HK-2 (cell line): ENCODE data around the gene CATSPER3.

Source experiments
- DNase-seq: peaks from one replicate; pipeline ENCODE4 v3.0.0-alpha.2; 2018; ENCODE audit not compliant: unreplicated experiment

The CATSPER3 gene

GRCh38 chr5:135041145-135041587 lies 73.5 kb downstream of the CATSPER3 start:
- no peak for DNase-seq

DNA sequence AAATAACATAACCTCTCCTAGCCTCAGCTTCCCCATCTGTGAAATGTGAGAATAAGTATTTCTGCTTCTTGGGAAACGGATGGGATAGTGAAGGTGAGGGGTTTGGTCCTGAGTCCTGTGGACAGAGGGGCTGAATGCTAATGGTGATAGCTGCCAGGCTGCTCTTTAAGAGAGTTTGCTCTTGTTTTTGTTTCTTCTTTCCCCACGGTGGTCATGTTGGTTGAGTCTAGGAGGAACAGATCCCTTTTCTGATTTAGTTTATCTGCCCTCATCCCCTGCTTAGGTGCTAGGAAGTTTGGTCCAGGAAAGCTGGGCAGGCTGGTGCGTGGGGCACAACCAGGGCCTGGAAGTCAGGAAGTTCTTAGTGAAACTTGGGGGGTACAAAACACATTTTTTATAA lies 74.0 kb downstream of the CATSPER3 start:
- no peak for DNase-seq

DNA sequence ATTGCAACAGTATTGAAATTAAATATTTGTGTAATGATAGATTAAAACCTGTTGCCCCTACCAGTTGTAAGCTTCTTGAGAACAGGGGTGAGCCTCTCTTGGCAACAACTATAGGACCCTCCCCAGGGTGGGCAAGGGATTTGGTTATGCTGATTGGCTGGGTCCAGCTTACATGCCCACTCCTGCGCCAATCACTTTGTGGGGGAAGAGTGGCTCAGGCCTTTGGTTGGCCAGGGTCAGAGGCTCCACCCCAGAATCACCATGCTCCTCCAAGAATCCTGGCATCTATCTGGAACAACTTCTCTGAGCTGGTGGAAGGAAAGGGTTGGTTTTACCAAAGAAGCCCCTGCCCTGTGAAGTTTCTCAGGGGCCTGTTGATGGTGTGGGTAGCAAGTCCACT lies 74.9 kb downstream of the CATSPER3 start:
- DNase-seq = no peak

GRCh38 chr5:135045488-135045887 lies 77.8 kb downstream of the CATSPER3 start:
- DNase-seq = no peak

DNA sequence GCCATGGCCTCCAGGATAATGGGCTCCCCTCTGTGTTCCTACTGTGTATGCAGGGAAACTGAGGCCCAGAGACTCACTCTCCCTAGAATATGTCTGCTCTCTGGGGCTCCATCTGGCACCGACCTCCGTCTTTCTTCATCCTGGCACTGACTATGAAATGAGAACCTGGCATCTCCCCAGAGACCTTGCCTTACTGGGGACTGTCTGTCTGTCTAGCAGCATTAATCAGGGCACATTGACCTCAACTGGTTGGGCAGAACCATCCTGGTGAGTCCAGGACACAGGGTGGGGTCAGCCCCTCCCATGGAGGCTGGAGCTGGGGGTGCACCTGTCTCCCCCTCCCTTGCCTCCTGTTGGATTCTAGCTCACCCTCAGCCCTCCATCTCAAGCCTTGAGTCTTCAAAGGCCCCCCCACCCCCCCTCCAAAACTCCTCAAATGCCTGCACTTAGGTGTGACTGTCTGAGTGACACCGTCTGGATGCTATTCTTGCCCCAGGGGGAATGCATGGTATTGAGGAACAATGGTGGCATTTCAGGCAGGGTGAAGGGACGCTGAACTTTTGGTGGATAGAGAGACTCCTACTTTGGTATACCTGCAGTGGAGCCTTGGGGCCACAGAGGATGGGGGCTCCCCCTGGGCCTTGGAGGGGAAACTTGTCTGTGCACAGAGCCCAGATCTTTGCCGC lies 79.1 kb downstream of the CATSPER3 start:
- no peak for DNase-seq

GRCh38 chr5:135047347-135047695 lies 79.6 kb downstream of the CATSPER3 start:
- no peak for DNase-seq

- no peak for DNase-seq
Observed at GRCh38 chr5:135048286-135048685, 80.6 kb downstream of the CATSPER3 start.

GRCh38 chr5:135048930-135049329 lies 81.2 kb downstream of the CATSPER3 start:
- DNase-seq = no peak

GRCh38 chr5:135050244-135050767 lies 82.6 kb downstream of the CATSPER3 start:
- DNase-seq = no peak

DNA sequence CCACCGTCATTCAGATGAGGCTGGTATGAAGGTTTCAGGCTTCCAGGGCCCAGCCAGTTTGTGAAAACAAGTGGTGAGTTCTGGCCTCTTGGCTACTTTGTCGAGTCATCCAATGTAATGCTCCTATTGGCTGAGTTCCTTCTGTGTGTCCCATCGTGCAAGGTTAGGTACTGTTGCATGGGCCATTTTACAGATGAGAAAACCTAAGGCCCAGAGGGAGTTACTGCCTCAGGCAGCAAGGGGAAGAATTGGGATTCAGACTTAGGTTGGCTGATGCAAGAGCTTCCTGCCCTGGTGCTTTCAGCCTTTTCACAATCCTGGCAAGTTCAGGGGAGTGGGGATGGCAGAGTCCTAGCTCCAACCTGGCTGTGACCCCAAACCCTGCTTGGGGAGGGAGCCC lies 83.7 kb downstream of the CATSPER3 start:
- DNase-seq = no peak

- no peak for DNase-seq
Observed at GRCh38 chr5:135051872-135052271, 84.2 kb downstream of the CATSPER3 start.

DNA sequence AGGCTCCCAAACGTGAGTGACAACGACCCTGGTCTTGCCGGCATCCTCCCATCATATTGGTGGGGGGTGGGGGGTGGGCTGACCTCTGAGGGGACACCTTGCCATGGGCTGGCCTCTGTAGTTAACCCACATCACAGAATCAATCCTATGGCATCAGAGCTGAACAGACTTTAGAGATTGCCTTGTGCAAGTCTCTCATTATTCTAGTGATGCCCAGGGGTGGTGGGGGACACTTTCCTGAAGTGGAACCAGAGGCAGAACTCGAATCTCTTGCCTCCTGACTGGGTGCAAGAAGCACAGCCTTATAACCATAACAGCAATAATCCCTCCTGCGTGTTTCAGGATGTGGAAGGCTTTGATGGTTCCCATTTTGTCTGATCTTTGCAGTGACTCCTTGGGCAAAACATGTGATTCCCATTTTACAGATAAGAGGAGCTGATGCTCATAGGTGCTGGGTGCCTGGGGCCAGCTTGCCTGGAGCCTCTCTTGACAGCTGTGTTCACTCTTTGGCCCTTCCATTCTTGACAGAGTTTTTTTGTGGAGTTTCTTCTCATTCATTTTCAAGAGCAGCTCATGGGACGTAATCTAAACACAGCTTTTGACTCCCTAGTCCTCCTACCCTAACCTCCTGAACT lies 84.9 kb downstream of the CATSPER3 start:
- no peak for DNase-seq

- DNase-seq = no peak
Observed at GRCh38 chr5:135053278-135053677, 85.6 kb downstream of the CATSPER3 start.

GRCh38 chr5:135053989-135054388 lies 86.3 kb downstream of the CATSPER3 start:
- DNase-seq = no peak

DNA sequence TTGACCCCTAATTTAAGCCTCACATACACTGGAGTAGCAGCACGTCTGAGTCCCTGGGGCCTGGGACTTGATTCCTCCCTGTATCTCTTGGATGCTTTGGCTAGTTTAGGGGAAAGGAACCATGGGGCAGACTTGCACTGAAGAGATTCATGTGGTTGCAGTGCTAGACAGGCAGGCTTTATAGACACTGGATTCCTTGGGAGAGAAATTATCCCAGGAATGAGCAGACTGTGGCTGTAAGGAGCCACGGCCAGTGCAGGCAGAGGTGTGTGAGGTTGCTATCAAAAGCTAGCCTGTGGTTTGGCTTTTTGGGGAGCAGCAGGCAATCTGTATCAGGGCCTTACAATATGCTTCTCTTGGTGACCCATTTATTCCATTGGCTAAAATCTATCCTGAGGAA lies 86.8 kb downstream of the CATSPER3 start:
- DNase-seq = no peak

DNA sequence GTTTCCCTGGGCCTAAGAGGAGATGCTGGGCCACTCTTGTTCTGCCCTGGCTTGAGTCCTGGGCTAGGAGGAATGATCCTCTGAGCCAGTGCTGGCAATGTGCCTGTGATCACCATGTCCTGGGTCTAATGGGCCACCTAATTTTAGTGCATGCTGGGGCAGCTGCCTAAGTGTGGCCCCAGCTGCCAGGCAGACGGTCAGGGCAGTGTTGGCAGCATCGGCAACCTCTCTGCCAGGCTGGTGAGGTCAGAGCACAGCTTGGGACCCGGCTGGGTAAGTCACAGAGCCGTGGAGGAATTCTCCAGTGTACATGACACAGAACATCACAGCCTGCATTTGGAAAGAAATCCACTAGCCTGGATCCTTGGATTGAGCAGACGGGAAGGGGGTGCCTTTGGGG lies 87.7 kb downstream of the CATSPER3 start:
- no peak for DNase-seq

GRCh38 chr5:135056316-135057030 lies 88.8 kb downstream of the CATSPER3 start:
- no peak for DNase-seq

DNA sequence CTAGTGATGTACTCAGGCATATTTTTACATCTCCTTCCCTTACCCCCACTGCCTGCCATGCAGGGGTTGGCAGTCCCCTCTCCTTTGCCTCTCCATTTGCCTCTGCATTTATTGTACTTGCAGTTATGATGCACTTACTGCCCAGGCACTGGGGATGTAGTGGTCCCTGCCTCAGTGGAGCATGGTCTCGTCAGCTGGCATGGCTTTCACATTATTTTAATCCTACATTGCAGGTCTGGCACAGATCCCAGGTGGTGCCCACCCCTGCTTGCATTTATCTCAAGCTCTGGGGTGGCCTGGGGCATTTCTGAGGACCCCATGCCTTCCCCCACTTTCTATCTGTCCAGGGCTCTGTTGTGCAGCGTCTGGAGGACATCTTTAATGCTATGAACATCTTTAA lies 89.5 kb downstream of the CATSPER3 start:
- no peak for DNase-seq

- no peak for DNase-seq
Observed at GRCh38 chr5:135058331-135058732, 90.6 kb downstream of the CATSPER3 start.

DNA sequence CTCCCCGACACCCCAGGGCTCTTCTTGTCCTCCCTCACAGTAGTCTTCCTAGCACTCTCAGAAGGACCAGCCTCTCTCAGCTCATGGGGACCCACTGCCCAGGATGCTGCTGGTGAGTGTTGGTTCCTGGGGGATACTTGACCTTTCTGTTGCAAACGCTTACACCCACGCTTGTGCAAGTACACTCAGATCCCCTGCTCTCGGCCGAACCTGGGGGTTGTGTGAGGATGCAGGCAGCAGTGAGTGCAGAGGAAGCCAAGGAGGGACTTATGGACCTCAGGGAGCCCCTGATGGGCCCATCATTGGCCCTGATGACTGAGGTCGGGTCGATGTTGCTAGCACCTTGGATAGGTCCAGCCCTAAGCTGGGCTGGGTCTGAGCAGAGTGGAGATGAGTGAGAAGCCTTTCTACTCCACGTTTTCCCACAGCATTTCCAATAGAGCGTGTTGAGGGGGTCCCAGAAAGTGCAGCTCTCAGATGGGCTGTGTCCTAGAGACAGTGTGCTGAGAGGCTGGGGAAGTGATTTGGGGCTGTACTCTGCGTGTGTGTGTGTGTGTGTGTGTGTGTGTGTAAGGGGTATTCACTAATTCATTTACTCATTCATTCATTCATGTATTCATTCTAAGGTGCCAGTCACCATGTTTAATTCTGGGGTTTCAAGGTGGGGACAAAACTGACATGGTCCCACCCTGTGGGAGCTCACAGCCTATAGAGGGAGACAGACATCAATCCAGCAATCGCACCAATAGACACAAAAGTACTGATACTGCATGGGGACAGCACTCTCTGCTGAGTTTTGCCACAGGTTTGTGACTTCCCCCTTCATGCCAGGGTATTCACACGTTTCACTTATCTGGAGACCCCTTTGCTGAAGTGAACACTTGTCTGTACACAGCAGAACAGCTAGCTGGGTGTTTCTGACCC lies 91.6 kb downstream of the CATSPER3 start:
- no peak for DNase-seq

DNA sequence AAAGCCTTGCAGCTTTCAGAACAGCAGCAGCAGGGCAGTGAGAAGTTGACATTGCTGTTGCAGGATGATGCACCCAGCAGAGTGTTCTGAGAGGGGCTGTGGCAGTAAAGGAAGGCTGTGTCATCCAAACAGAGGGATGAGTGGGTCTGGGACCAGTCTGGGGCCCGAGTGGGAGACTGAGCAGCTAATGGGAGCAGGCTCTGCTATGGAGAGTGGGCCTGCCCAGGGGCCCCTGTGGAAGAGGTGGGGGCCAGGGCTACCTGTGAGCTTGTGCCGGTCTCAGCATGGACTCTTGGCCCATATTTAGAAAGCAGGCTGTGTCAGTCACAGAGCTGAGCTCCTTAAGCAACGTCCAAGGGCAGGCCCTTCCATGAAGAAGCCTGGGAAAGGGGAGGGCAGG lies 92.3 kb downstream of the CATSPER3 start:
- DNase-seq = no peak

DNA sequence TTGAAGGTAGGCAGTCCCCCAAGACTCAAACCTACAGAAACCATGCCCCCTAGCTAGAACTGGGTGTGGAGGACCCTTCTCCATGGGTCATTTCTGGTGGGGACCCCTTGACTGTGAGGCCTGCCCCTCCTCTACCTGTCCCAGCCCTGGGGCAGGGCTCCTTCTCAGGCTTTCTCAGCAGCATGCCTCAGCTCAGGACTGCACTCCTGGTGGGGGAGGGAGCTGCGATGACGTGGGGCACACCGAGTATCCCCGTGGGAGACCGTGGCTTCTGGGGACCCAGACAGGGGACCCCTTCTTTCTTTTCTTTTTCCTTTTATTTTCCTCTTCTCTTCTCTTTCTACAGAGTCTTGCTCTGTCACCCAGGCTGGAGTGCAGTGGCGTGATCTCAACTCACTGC lies 93.3 kb downstream of the CATSPER3 start:
- DNase-seq = no peak
